Ectodermal cell (in vitro differentiated cells): ENCODE measurements around the gene AGL.
"Not testable (repeated sequence)": the region's sequence is repeated elsewhere in the genome, so short reads cannot be mapped to it uniquely, and the experiment has no call there.

Experiments used
- H3K27ac ChIP-seq: 2 replicates; pipeline ENCODE4 v1.7.0; 2013; ENCODE audit warnings: mild to moderate bottlenecking, low read depth, low read length; ENCODE audit not compliant: insufficient read depth, poor library complexity, severe bottlenecking
- H3K27me3 ChIP-seq: 2 replicates; pipeline ENCODE4 v1.7.0; 2013; ENCODE audit warnings: mild to moderate bottlenecking, low read length; ENCODE audit not compliant: insufficient read depth, control insufficient read depth, poor library complexity, severe bottlenecking
- H3K36me3 ChIP-seq: one replicate; pipeline ENCODE4 v1.7.0; 2013; ENCODE audit warnings: low read length; ENCODE audit not compliant: control insufficient read depth, insufficient read depth
- H3K4me1 ChIP-seq: one replicate; pipeline ENCODE4 v1.7.0; 2013; ENCODE audit warnings: low read length; ENCODE audit not compliant: control insufficient read depth, insufficient read depth
- H3K4me3 ChIP-seq: 2 replicates; pipeline ENCODE4 v1.7.0; 2013; ENCODE audit warnings: low read depth, low read length, control low read depth; ENCODE audit not compliant: insufficient read depth
- H3K9me3 ChIP-seq: 2 replicates; pipeline ENCODE4 v1.7.0; 2013; ENCODE audit warnings: mild to moderate bottlenecking, low read length, moderate library complexity; ENCODE audit not compliant: control insufficient read depth
- WGBS, 2 experiments: methylation state at CpG; one replicate each; pipeline ENCODE4 v1.1.7; 2013; ENCODE audit warnings: missing lambda C conversion rate in 2 of 2; 5-methylcytosine and 5-hydroxymethylcytosine counted together

The AGL gene

DNA sequence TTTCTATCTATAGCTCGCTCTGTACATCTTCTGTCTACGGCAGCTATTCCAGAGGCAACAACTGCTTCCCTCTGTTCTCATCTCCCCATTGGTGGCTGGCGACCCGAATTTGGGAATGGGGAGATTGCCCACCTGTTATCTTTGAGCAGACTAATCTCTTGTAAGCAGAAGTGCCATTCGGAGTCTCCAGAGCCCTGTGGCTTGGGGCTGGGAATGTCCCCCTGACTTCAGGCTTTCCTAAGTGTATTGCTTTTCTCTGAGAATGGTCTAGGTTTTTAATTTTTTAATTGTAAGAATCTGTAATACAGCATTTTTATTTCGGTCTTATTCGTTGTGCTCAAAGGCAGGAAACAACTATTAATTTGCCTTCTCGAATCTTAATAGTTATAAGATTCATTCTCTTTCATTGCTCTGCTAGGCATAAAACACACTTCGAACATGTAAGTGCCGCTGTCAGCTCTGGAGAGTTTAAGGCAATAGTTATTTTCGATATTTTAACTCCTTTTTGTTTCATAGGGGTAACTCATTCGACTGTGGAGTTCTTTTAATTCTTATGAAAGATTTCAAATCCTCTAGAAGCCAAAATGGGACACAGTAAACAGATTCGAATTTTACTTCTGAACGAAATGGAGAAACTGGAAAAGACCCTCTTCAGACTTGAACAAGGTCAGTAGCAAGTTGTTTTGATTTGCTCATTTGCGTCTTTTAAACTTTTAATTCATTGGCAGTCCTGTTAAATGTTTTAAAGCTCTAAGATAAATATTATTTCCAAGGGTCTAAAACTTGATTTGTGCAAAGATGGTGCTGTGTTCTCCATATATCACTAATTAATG is 514 bp downstream of the AGL start:
- H3K27me3 ChIP-seq, result no peaks in the 10 kb centered on the region
- H3K4me3 ChIP-seq, result peak overlapping the region; percentile 71
- WGBS, 2 experiments, result 27 to 34% methylated on average over 15 of the region's 15 CpGs
- H3K27ac ChIP-seq, result no peak overlapping the region
- H3K9me3 ChIP-seq, result no peaks in the 10 kb centered on the region
- H3K36me3 ChIP-seq, result no peaks in the 10 kb centered on the region
- H3K4me1 ChIP-seq, result peaks cover 3% of the 10 kb centered on the region

- Histone ChIP-seq H3K9me3 (no peaks in the 10 kb centered on the region), H3K36me3 (no peaks in the 10 kb centered on the region), H3K27me3 (no peaks in the 10 kb centered on the region), H3K4me3 (no peak overlapping the region), H3K27ac (no peak overlapping the region), H3K4me1 (peaks cover 3% of the 10 kb centered on the region)
- WGBS, 2 experiments, result 91 to 96% methylated on average over 3 to 4 of the region's 4 CpGs
Observed at GRCh38 chr1:99851850-99852454, 1.8 kb downstream of the AGL start.

- no peaks in the 10 kb centered on the region for H3K36me3 ChIP-seq
- no peaks in the 10 kb centered on the region for H3K9me3 ChIP-seq
- H3K4me1 ChIP-seq, result peaks cover 3% of the 10 kb centered on the region
- no peak overlapping the region for H3K27ac ChIP-seq
- no peak overlapping the region for H3K4me3 ChIP-seq
- 93 to 100% methylated on average over 2 to 3 of the region's 3 CpGs for WGBS, 2 experiments
- H3K27me3 ChIP-seq, result no peaks in the 10 kb centered on the region
Observed at GRCh38 chr1:99852648-99853047, 2.5 kb downstream of the AGL start.

GRCh38 chr1:99855914-99856450 is 5.8 kb downstream of the AGL start:
- Histone ChIP-seq H3K27ac (no peak overlapping the region), H3K4me3 (no peak overlapping the region), H3K27me3 (no peaks in the 10 kb centered on the region), H3K36me3 (no peaks in the 10 kb centered on the region), H3K4me1 (no peaks in the 10 kb centered on the region), H3K9me3 (no peaks in the 10 kb centered on the region)
- no CpG with 5 or more reads among the region's 1 CpG for WGBS, 2 experiments

DNA sequence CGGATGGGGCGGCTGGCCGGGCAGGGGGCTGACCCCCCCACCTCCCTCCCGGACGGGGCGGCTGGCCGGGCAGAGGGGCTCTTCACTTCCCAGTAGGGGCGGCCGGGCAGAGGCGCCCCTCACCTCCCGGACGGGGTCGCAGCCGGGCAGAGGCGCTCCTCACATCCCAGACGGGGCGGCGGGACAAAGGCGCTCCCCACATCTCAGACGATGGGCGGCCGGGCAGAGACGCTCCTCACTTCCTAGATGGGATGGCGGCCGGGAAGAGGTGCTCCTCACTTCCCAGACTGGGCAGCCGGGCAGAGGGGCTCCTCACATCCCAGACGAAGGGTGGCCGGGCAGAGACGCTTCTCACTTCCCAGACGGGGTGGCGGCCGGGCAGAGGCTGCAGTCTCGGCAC is 6.9 kb downstream of the AGL start:
- not testable (repeated sequence) for H3K4me1 ChIP-seq, H3K27me3 ChIP-seq, H3K27ac ChIP-seq, H3K9me3 ChIP-seq, H3K4me3 ChIP-seq, H3K36me3 ChIP-seq
- 91 to 94% methylated on average over 29 to 31 of the region's 33 CpGs for WGBS, 2 experiments

GRCh38 chr1:99858286-99858685 is 8.1 kb downstream of the AGL start:
- Histone ChIP-seq H3K36me3 (no peaks in the 10 kb centered on the region), H3K27ac (no peak overlapping the region), H3K4me3 (no peak overlapping the region), H3K9me3 (no peaks in the 10 kb centered on the region), H3K4me1 (no peaks in the 10 kb centered on the region), H3K27me3 (no peaks in the 10 kb centered on the region)
- 94 to 97% methylated on average over 2 of the region's 2 CpGs for WGBS, 2 experiments

GRCh38 chr1:99858881-99859280 is 8.7 kb downstream of the AGL start:
- H3K36me3 ChIP-seq, result no peaks in the 10 kb centered on the region
- no peaks in the 10 kb centered on the region for H3K27me3 ChIP-seq
- H3K27ac ChIP-seq, result no peak overlapping the region
- no peaks in the 10 kb centered on the region for H3K4me1 ChIP-seq
- H3K4me3 ChIP-seq, result no peak overlapping the region
- no peaks in the 10 kb centered on the region for H3K9me3 ChIP-seq

DNA sequence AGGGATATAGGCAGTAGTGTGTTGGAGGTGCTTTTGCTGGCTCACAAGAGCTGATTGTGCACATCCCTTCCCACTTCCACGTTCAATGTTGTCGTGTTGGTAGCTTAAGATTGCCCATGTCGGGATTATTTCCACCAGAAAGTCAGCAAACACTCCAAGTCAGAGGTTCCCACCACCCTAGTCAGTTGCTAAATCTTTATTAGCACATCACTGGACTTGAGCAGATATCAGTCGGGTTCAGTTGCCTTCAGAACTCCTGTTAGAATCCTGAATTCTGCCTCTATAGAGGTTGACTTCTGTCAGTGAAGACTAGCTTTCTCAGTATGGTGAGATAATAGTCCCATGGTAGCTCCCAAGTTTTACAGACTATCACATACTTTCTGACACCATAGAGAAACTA is 10.5 kb downstream of the AGL start:
- WGBS, 2 experiments, result 94 to 95% methylated on average over 4 of the region's 4 CpGs
- Histone ChIP-seq H3K27me3 (no peaks in the 10 kb centered on the region), H3K9me3 (no peaks in the 10 kb centered on the region), H3K4me3 (no peak overlapping the region), H3K36me3 (no peaks in the 10 kb centered on the region), H3K27ac (no peak overlapping the region), H3K4me1 (no peaks in the 10 kb centered on the region)

DNA sequence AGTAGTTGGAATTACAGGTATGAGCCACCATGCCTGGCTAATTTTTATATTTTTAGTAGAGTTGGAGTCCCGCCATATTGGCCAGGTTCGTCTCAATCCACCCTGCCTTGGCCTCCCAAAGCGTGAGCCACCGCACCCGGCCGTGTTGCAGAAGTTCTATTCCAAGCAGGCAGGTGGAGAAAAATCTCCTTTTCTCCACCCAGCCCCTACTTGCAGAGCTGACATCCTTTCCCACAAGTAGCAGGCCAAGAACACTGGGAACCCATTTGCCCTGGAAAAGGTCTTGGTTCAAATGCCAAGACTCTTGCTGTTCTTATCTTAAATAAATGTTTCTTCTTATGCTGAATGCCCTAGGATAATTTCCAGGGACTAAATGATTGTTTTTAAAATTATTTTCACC is 17.5 kb downstream of the AGL start:
- Histone ChIP-seq H3K27me3 (no peaks in the 10 kb centered on the region), H3K9me3 (no peaks in the 10 kb centered on the region), H3K4me1 (no peaks in the 10 kb centered on the region), H3K4me3 (no peak overlapping the region), H3K27ac (no peak overlapping the region), H3K36me3 (no peaks in the 10 kb centered on the region)
- WGBS, 2 experiments, result 96 to 98% methylated on average over 6 of the region's 6 CpGs

- no peaks in the 10 kb centered on the region for H3K9me3 ChIP-seq
- H3K27ac ChIP-seq, result no peak overlapping the region
- H3K4me1 ChIP-seq, result no peaks in the 10 kb centered on the region
- H3K36me3 ChIP-seq, result no peaks in the 10 kb centered on the region
- no peak overlapping the region for H3K4me3 ChIP-seq
- H3K27me3 ChIP-seq, result no peaks in the 10 kb centered on the region
Observed at GRCh38 chr1:99869304-99869703, 19.1 kb downstream of the AGL start.
